Measurements from ENCODE around the gene CYP2E1.
"Not testable (repeated sequence)": the region's sequence is repeated elsewhere in the genome, so short reads cannot be mapped to it uniquely, and the experiment has no call there.

The CYP2E1 gene

GRCh38 chr10:133573460-133573859, 46.3 kb downstream of the CYP2E1 start:
- DNase-seq, result not testable (repeated sequence)

- not testable (repeated sequence) for DNase-seq
These were observed 49.9 kb downstream of the CYP2E1 start for GRCh38 chr10:133577037-133577436.

Data from fibroblast of skin of right biceps (primary cell).